ENCODE data around the gene ZNF224. TPM values are rescaled to one million over a fixed set of nuclear protein-coding genes. Genes with fewer than 3 reads are reported as not detected.
"Not testable (repeated sequence)": the region's sequence is repeated elsewhere in the genome, so short reads cannot be mapped to it uniquely, and the experiment has no call there.

Gene ZNF224
- total RNA-seq, 1 experiment from 2014 or later: 17.3 TPM

GRCh38 chr19:44121162-44121561, 27.0 kb downstream of the ZNF224 start:
- not testable (repeated sequence) for DNase-seq (ENCODE audit: low spot score)

GRCh38 chr19:44131955-44132354, 37.8 kb downstream of the ZNF224 start:
- DNase-seq (ENCODE audit: low spot score): no peak

- DNase-seq (ENCODE audit: low spot score): peak; percentile 92
Measured at GRCh38 chr19:44141191-44142058, 47.3 kb downstream of the ZNF224 start, which contains the start of gene ZNF234. Gene ZNF234, plus strand, starts transcription at chr19:44141554. Its CDS starts 3,079 bp downstream, at chr19:44144633.

- DNase-seq (ENCODE audit: low spot score): no peak
Measured at GRCh38 chr19:44142059-44142433, 47.9 kb downstream of the ZNF224 start.

GRCh38 chr19:44149776-44150175, 55.6 kb downstream of the ZNF224 start:
- no peak for DNase-seq (ENCODE audit: low spot score)

GRCh38 chr19:44151491-44151890, 57.3 kb downstream of the ZNF224 start:
- DNase-seq (ENCODE audit: low spot score): no peak

- DNase-seq (ENCODE audit: low spot score): no peak
Measured at GRCh38 chr19:44156475-44156874, 62.3 kb downstream of the ZNF224 start.

Small RNAs within 50 kb of the gene (small RNA-seq; reads per million reads assigned to genes)
- gene RNU6-902P: not detected

Other genes with a start within 250 kb of the ZNF224 start
- gene ZNF404, start 210.4 kb upstream of the ZNF224 start, total RNA-seq (2014; rRNA removed; shearing (Covaris generic)): not detected in 2 replicates
- gene ZNF45, start 159.1 kb upstream of the ZNF224 start, total RNA-seq (2014; rRNA removed; shearing (Covaris generic)): 8.4 and 9.3 TPM in 2 replicates
- 0.68 and 0.97 TPM in 2 replicates for gene ZNF221, start 143.1 kb upstream of the ZNF224 start, total RNA-seq (2014; rRNA removed; shearing (Covaris generic))
- gene ZNF155, start 110.2 kb upstream of the ZNF224 start, total RNA-seq (2014; rRNA removed; shearing (Covaris generic)): 3.2 and 5.7 TPM in 2 replicates
- 0.53 and 1.8 TPM in 2 replicates for gene ZNF230, start 91.4 kb upstream of the ZNF224 start, total RNA-seq (2014; rRNA removed; shearing (Covaris generic))
- gene ZNF222, start 69.0 kb upstream of the ZNF224 start, total RNA-seq (2014; rRNA removed; shearing (Covaris generic)): 1.8 and 2.0 TPM in 2 replicates
- gene ZNF223, start 42.3 kb upstream of the ZNF224 start, total RNA-seq (2014; rRNA removed; shearing (Covaris generic)): 2.3 and 2.7 TPM in 2 replicates
- 0.38 and 0.63 TPM in 2 replicates for gene ZNF284, start 22.2 kb upstream of the ZNF224 start, total RNA-seq (2014; rRNA removed; shearing (Covaris generic))
- 0.44 and 0.64 TPM in 2 replicates for gene ZNF225, start 19.0 kb downstream of the ZNF224 start, total RNA-seq (2014; rRNA removed; shearing (Covaris generic))
- gene ZNF234, start 47.2 kb downstream of the ZNF224 start, total RNA-seq (2014; rRNA removed; shearing (Covaris generic)): 2.0 and 4.6 TPM in 2 replicates
- 9.0 and 18.4 TPM in 2 replicates for gene ZNF226, start 70.7 kb downstream of the ZNF224 start, total RNA-seq (2014; rRNA removed; shearing (Covaris generic))
- 8.1 and 10.7 TPM in 2 replicates for gene ZNF227, start 118.2 kb downstream of the ZNF224 start, total RNA-seq (2014; rRNA removed; shearing (Covaris generic))
- gene ZNF233, start 165.5 kb downstream of the ZNF224 start, total RNA-seq (2014; rRNA removed; shearing (Covaris generic)): 0.31 and 0.94 TPM in 2 replicates
- 1.0 and 2.7 TPM in 2 replicates for gene ZNF235, start 210.7 kb downstream of the ZNF224 start, total RNA-seq (2014; rRNA removed; shearing (Covaris generic))